B cell (primary cell): ENCODE results near the gene ITGB3. TPM values are rescaled to one million over a fixed set of nuclear protein-coding genes. Genes with fewer than 3 reads are reported as not detected.

ENCODE experiments used
- ATAC-seq: fragments of 200-7000 bp; cut with Tn5 transposase; one replicate; pipeline ENCODE4 v1.10.0; 2021; ENCODE audit warnings: low read depth, mild to moderate bottlenecking, moderate number of reproducible peaks, moderate library complexity
- CTCF ChIA-PET: fragments of 350-600 bp; sonication (Branson Sonifier 250); formaldehyde crosslinking; loops from one replicate; lab custom pipeline; 2021; ENCODE audit warnings: antibody characterized with exemption, inconsistent platforms; lab: Charles Lee
- POLR2A ChIA-PET: fragments of 350-600 bp; sonication (Branson Sonifier 250); formaldehyde crosslinking; loops from one replicate; lab custom pipeline; 2021; ENCODE audit warnings: antibody characterized with exemption; lab: Charles Lee
- DNase-seq: peaks from one replicate; pipeline ENCODE4 v3.0.0; 2013
- H2AFZ ChIP-seq: 2 replicates; pipeline ENCODE4 v1.6.1; 2012; ENCODE audit warnings: mild to moderate bottlenecking, low read depth, low read length; ENCODE audit not compliant: insufficient read depth, poor library complexity, severe bottlenecking
- H3K27ac ChIP-seq, 2 donors: 1 replicate in 1 of 2; 2 replicates in 1 of 2; pipeline ENCODE4 v1.5.1; 2012 to 2013; ENCODE audit warnings: low read length in 2 of 2, mild to moderate bottlenecking in 2 of 2, moderate library complexity in 1 of 2
- H3K27me3 ChIP-seq, 4 experiments: fragments of 200-600 bp in 1 of 4; sonication (generic) in 1 of 4; replicated peaks in 1 of 4; 1 replicate in 2 of 4; 2 replicates in 2 of 4; pipeline versions ENCODE4 v1.6.1 to v1.7.0; 2013 to 2016; ENCODE audit warnings: low read length in 3 of 4, mild to moderate bottlenecking in 2 of 4, mixed read lengths in 1 of 4, moderate library complexity in 1 of 4; ENCODE audit not compliant: insufficient read depth in 4 of 4, control insufficient read depth in 3 of 4; ENCODE audit errors: control extremely low read depth in 1 of 4
- H3K36me3 ChIP-seq, 2 experiments: replicated peaks in 1 of 2; 1 replicate in 1 of 2; 2 replicates in 1 of 2; pipeline versions ENCODE4 v1.6.1 to v1.7.1; 2013; ENCODE audit warnings: low read length in 1 of 2; ENCODE audit not compliant: insufficient read depth in 2 of 2, control insufficient read depth in 1 of 2; ENCODE audit errors: control extremely low read depth in 1 of 2, extremely low read depth in 1 of 2
- H3K4me1 ChIP-seq, 2 donors: fragments of 200-600 bp in 1 of 2; sonication (generic) in 1 of 2; 1 replicate in 1 of 2; 2 replicates in 1 of 2; pipeline versions ENCODE4 v1.5.1 to v1.6.1; 2013 to 2017; ENCODE audit warnings: low read length in 2 of 2; ENCODE audit not compliant: control insufficient read depth in 2 of 2, insufficient read depth in 2 of 2
- H3K4me2 ChIP-seq: replicated peaks from 2 replicates; pipeline ENCODE3; 2012; ENCODE audit warnings: mild to moderate bottlenecking, low read depth, low read length; ENCODE audit not compliant: poor library complexity, severe bottlenecking
- H3K4me3 ChIP-seq, 5 experiments: fragments of 200-600 bp in 1 of 5; sonication (generic) in 1 of 5; 1 replicate in 3 of 5; 2 replicates in 2 of 5; pipeline versions ENCODE4 v1.5.1 to v1.7.0; 2011 to 2016; ENCODE audit warnings: low read length in 4 of 5, mild to moderate bottlenecking in 4 of 5, low read depth in 2 of 5, control low read depth in 1 of 5, moderate library complexity in 1 of 5; ENCODE audit not compliant: insufficient read depth in 1 of 5; ENCODE audit errors: control extremely low read depth in 1 of 5, extremely low read depth in 1 of 5
- H3K79me2 ChIP-seq: fragments of 200-600 bp; sonication (generic); one replicate; pipeline ENCODE4 v1.6.0; 2016; ENCODE audit warnings: low read length; ENCODE audit not compliant: control insufficient read depth, insufficient read depth
- H3K9ac ChIP-seq: fragments of 200-600 bp; sonication (generic); 2 replicates; pipeline ENCODE4 v1.6.1; 2017; ENCODE audit warnings: mild to moderate bottlenecking, low read length, moderate library complexity
- H3K9me3 ChIP-seq, 3 donors: one replicate each; pipeline versions ENCODE4 v1.6.1 to v1.7.1; 2013; ENCODE audit warnings: low read length in 2 of 3; ENCODE audit not compliant: control insufficient read depth in 2 of 3, insufficient read depth in 1 of 3; ENCODE audit errors: control extremely low read depth in 1 of 3
- H4K20me1 ChIP-seq: 2 replicates; pipeline ENCODE4 v1.6.0; 2012; ENCODE audit warnings: mild to moderate bottlenecking, low read length; ENCODE audit not compliant: insufficient read depth, control insufficient read depth, poor library complexity, severe bottlenecking
- H3K27ac Mint-ChIP-seq: one replicate; pipeline ENCODE4 v1.8.0; 2021; ENCODE audit warnings: mixed read lengths
- H3K27me3 Mint-ChIP-seq: one replicate; pipeline ENCODE4 v1.8.0; 2021; ENCODE audit warnings: mixed read lengths
- H3K4me1 Mint-ChIP-seq: one replicate; pipeline ENCODE4 v1.8.0; 2021; ENCODE audit warnings: mixed read lengths
- H3K4me3 Mint-ChIP-seq: one replicate; pipeline ENCODE4 v1.8.0; 2021; ENCODE audit warnings: mixed read lengths
- H3K9me3 Mint-ChIP-seq: one replicate; pipeline ENCODE4 v1.8.0; 2022; ENCODE audit warnings: mixed read lengths; ENCODE audit not compliant: insufficient read depth
- EZH2 ChIP-seq: IDR thresholded peaks from 2 replicates; pipeline ENCODE4 v1.6.1; 2012; ENCODE audit warnings: borderline replicate concordance, low read depth, mild to moderate bottlenecking, moderate library complexity, low read length; ENCODE audit not compliant: insufficient read depth, poor library complexity, severe bottlenecking
- WGBS: methylation state at CpG from one replicate; pipeline ENCODE4 v1.1.5; 2013; ENCODE audit warnings: missing lambda C conversion rate; ENCODE audit not compliant: insufficient coverage; 5-methylcytosine and 5-hydroxymethylcytosine counted together
- intact Hi-C: fragments of 100-400 bp; cut with micrococcal nuclease; formaldehyde crosslinking; loops from one replicate; pipeline ENCODE4 v1.10.0; 2022
- polyA plus RNA-seq: library from polyadenylated mRNA; depleted of rRNA; stranded (reverse); fragments of >200 nt; gene quantifications from 2 replicates; pipeline ENCODE4 v1.2.3, GENCODE V29; 2012
- total RNA-seq, 2 donors: library from RNA; stranded (reverse); fragments of 120-200 nt in 1 of 2; gene quantifications; 1 replicate in 1 of 2; 2 replicates in 1 of 2; pipeline versions ENCODE4 v1.2.3 to v1.2.4, GENCODE V29; 2013 to 2022
- TF ChIP-seq, protein P1 (sequence below): fragments of 200-600 bp; IDR thresholded peaks from one replicate; pipeline ENCODE4 v1.8.0; 2022; ENCODE audit warnings: antibody characterized with exemption, mild to moderate bottlenecking

Gene ITGB3
- total and polyA plus RNA-seq, 2 donors (not counting 1 experiment from before 2014, with no cell fraction given), result 0.07 to 11.4 TPM

DNA sequence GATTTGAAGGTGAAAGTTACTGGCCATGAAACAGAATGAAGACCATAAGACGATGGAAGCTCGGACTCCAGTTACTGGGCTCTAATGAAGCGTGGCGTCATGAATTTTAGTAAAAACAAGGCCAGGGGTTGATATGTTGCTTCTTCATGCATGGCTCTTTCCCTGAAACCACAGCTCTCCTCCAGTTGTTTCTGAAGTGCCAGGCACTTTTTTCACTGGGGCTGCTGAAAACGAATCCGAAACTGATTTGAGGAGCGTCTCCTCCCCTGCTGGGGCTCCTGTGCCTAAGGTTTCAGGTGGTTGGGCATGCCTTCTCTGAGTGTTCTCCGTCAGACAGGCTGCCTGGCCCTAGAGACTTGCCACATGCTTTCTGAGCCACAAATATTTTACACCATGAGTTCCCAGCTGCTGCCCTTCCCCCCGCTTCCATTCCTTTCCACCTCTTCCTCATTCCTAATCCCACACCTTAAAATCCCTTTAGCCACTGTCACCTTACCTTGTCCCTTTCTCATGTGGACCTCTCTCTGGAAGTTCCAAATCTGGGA is 48.1 kb upstream of the ITGB3 start:
- no peaks in the 10 kb centered on the region for H3K36me3 ChIP-seq
- H3K4me1 ChIP-seq, result peaks cover 67 to 74% of the 10 kb centered on the region in 2 donors
- peak overlapping the region; percentile 73 for H2AFZ ChIP-seq
- H3K9me3 ChIP-seq, result no peaks in the 10 kb centered on the region
- no peaks in the 10 kb centered on the region for H4K20me1 ChIP-seq
- H3K27ac ChIP-seq, result peak overlapping the region; percentile 96 to 97
- WGBS, result 11% methylated on average over 9 of the region's 9 CpGs
- TF ChIP-seq, protein P1, sequence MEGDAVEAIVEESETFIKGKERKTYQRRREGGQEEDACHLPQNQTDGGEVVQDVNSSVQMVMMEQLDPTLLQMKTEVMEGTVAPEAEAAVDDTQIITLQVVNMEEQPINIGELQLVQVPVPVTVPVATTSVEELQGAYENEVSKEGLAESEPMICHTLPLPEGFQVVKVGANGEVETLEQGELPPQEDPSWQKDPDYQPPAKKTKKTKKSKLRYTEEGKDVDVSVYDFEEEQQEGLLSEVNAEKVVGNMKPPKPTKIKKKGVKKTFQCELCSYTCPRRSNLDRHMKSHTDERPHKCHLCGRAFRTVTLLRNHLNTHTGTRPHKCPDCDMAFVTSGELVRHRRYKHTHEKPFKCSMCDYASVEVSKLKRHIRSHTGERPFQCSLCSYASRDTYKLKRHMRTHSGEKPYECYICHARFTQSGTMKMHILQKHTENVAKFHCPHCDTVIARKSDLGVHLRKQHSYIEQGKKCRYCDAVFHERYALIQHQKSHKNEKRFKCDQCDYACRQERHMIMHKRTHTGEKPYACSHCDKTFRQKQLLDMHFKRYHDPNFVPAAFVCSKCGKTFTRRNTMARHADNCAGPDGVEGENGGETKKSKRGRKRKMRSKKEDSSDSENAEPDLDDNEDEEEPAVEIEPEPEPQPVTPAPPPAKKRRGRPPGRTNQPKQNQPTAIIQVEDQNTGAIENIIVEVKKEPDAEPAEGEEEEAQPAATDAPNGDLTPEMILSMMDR, result no peak
- TF ChIP-seq EZH2, result no peak
- no peaks in the 10 kb centered on the region for H3K79me2 ChIP-seq
- H3K9ac ChIP-seq, result peak overlapping the region; percentile 66
- intact Hi-C loops, result loop anchor here (1.0 kb wide), 3 partner anchors 16 to 119 kb away; partner anchors contain the start of gene CDC27
- CTCF ChIA-PET, result interaction anchor here (1.1 to 6.3 kb wide), 7 partner anchors 14 to 109 kb away, joined by 3 to 37 read pairs (median 4); partner anchors contain the start of gene CDC27
- H3K4me1 Mint-ChIP-seq, result peaks cover 73% of the 10 kb centered on the region
- peak overlapping the region; percentile 30 to 56 (median 45) for H3K4me3 ChIP-seq
- POLR2A ChIA-PET, result interaction anchor here (0.6 to 1.6 kb wide), 5 partner anchors 12 to 118 kb away, joined by 3 to 8 read pairs (median 6); partner anchors contain the start of genes CDC27 and EFCAB13
- no peaks in the 10 kb centered on the region for H3K9me3 Mint-ChIP-seq
- no peaks in the 10 kb centered on the region for H3K27me3 ChIP-seq
- H3K4me3 Mint-ChIP-seq, result peak overlapping the region; percentile 87
- ATAC-seq (peak; percentile 69), DNase-seq (peak; percentile 87)
- H3K27ac Mint-ChIP-seq, result peak overlapping the region; percentile 99
- peak overlapping the region; percentile 74 for H3K4me2 ChIP-seq
- H3K27me3 Mint-ChIP-seq, result no peaks in the 10 kb centered on the region
